Neuronal stem cell (in vitro differentiated cells): ENCODE measurements around the gene PHF24.
A peak's percentile ranks its signal among the peaks of the same experiment; 100 is the strongest.

Experiments used
- DNase-seq: peaks from one replicate; pipeline ENCODE4 v3.0.0-alpha.2; 2013; ENCODE audit warnings: low spot score
- H2AFZ ChIP-seq: one replicate; pipeline ENCODE4 v1.6.1; 2013; ENCODE audit warnings: mild to moderate bottlenecking, low read length, inconsistent platforms
- H2AK5ac ChIP-seq: 2 replicates; pipeline ENCODE4 v1.6.1; 2013; ENCODE audit warnings: low read depth, mild to moderate bottlenecking, inconsistent platforms, low read length, moderate library complexity, mixed read lengths
- H2BK120ac ChIP-seq: 2 replicates; pipeline ENCODE4 v1.6.1; 2013; ENCODE audit warnings: low read depth, mild to moderate bottlenecking, inconsistent platforms, low read length, moderate library complexity, mixed read lengths
- H2BK12ac ChIP-seq: one replicate; pipeline ENCODE4 v1.6.1; 2013; ENCODE audit warnings: low read length, inconsistent platforms
- H2BK15ac ChIP-seq: 2 replicates; pipeline ENCODE4 v1.6.1; 2013; ENCODE audit warnings: mild to moderate bottlenecking, low read length, inconsistent platforms, mixed read lengths
- H2BK5ac ChIP-seq: one replicate; pipeline ENCODE4 v1.6.1; 2013; ENCODE audit warnings: inconsistent platforms, mild to moderate bottlenecking, low read length, moderate library complexity
- H3K14ac ChIP-seq: one replicate; pipeline ENCODE4 v1.6.1; 2013; ENCODE audit warnings: low read length, inconsistent platforms
- H3K18ac ChIP-seq: 2 replicates; pipeline ENCODE4 v1.6.1; 2013; ENCODE audit warnings: low read length, inconsistent platforms
- H3K23ac ChIP-seq: 2 replicates; pipeline ENCODE4 v1.6.1; 2013; ENCODE audit warnings: low read depth, mild to moderate bottlenecking, mixed read lengths, low read length, inconsistent platforms; ENCODE audit not compliant: poor library complexity
- H3K27ac ChIP-seq: replicated peaks from 3 replicates; pipeline ENCODE4 v1.5.1; 2013; ENCODE audit warnings: low read length, inconsistent platforms
- H3K27me3 ChIP-seq, 3 experiments: 2 replicates each; pipeline ENCODE4 v1.6.1; 2013; ENCODE audit warnings: low read length in 3 of 3, mild to moderate bottlenecking in 2 of 3, inconsistent platforms in 1 of 3, low read depth in 1 of 3, mixed read lengths in 1 of 3, moderate library complexity in 1 of 3; ENCODE audit not compliant: control insufficient read depth in 3 of 3, insufficient read depth in 3 of 3
- H3K36me3 ChIP-seq, 2 donors: replicated peaks in 1 of 2; 2 replicates each; pipeline ENCODE4 v1.6.1; 2013; ENCODE audit warnings: low read length in 2 of 2; ENCODE audit not compliant: control insufficient read depth in 2 of 2, insufficient read depth in 2 of 2
- H3K4ac ChIP-seq: 2 replicates; pipeline ENCODE4 v1.6.1; 2013; ENCODE audit warnings: inconsistent platforms, mild to moderate bottlenecking, low read length, moderate library complexity
- H3K4me1 ChIP-seq, 2 donors: 1 replicate in 1 of 2; 2 replicates in 1 of 2; pipeline ENCODE4 v1.6.1; 2013; ENCODE audit warnings: low read length in 2 of 2, low read depth in 1 of 2; ENCODE audit not compliant: control insufficient read depth in 2 of 2, insufficient read depth in 1 of 2
- H3K4me2 ChIP-seq: one replicate; pipeline ENCODE4 v1.6.1; 2013; ENCODE audit warnings: mild to moderate bottlenecking, low read length, inconsistent platforms; ENCODE audit not compliant: insufficient read depth, poor library complexity, severe bottlenecking
- H3K4me3 ChIP-seq, 2 donors: 2 replicates each; pipeline ENCODE4 v1.5.1; 2013; ENCODE audit warnings: low read length in 2 of 2, mild to moderate bottlenecking in 2 of 2, inconsistent platforms in 1 of 2, moderate library complexity in 1 of 2
- H3K79me1 ChIP-seq: one replicate; pipeline ENCODE4 v1.6.1; 2013; ENCODE audit warnings: low read depth, mild to moderate bottlenecking, inconsistent platforms, low read length, moderate library complexity
- H3K9ac ChIP-seq: one replicate; pipeline ENCODE4 v1.6.1; 2013; ENCODE audit warnings: mild to moderate bottlenecking, low read depth, low read length, inconsistent platforms; ENCODE audit not compliant: poor library complexity
- H3K9me3 ChIP-seq, 2 donors: replicated peaks in 1 of 2; 2 replicates each; pipeline versions ENCODE3 to v1.6.1; 2013; ENCODE audit warnings: low read length in 2 of 2, mild to moderate bottlenecking in 2 of 2, inconsistent platforms in 1 of 2, low read depth in 1 of 2, mixed read lengths in 1 of 2, moderate library complexity in 1 of 2; ENCODE audit not compliant: control insufficient read depth in 2 of 2, insufficient read depth in 1 of 2
- H4K8ac ChIP-seq: one replicate; pipeline ENCODE4 v1.6.1; 2013; ENCODE audit warnings: low read depth, mild to moderate bottlenecking, inconsistent platforms, low read length, moderate library complexity
- H4K91ac ChIP-seq: one replicate; pipeline ENCODE4 v1.6.1; 2013; ENCODE audit warnings: low read length, low read depth, mild to moderate bottlenecking, inconsistent platforms; ENCODE audit not compliant: poor library complexity
- WGBS, 2 donors: extraction: QIAGEN DNeasy Blood & Tissue Kit; methylation state at CpG; one replicate each; pipeline ENCODE4 v1.1.7; 2013; ENCODE audit warnings: missing lambda C conversion rate in 2 of 2, mixed read lengths in 1 of 2; ENCODE audit not compliant: insufficient read length in 2 of 2, insufficient replicate concordance in 1 of 2; ENCODE audit errors: extremely low coverage in 2 of 2; 5-methylcytosine and 5-hydroxymethylcytosine counted together

The PHF24 gene

DNA sequence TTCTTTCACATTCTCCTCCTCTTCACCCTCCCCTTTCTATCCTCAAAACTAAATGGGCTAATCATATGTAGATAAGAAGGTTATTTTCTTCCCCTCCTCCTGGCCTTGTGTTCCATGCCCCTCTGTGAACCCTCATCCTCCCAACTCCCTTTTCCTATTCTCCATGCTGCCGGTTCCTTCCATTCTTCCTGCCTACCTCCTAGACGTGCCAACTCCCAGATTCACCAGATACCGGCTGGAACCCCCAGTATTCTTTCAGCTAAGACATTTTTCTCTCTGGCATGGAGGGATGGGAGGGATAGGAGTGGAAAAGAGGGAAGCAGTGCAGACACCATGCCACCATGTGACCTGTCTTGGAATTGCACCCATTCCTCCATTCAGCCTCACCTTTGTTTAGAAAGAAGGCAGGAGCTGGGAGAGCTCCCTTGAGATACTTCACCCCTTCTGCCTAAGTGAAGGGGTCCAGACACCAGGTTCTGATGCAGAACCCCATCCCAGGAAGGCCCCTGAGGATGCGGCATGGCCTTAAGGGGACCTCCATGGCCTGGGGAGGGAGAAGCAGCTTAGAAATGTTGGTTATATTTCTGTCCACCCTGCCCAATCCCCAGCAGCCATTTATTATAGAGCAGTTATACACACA is 36.3 kb downstream of the PHF24 start:
- H4K8ac ChIP-seq, result no peak overlapping the region
- no peak overlapping the region for H2AK5ac ChIP-seq
- no peak overlapping the region for H2BK15ac ChIP-seq
- H3K23ac ChIP-seq, result no peak overlapping the region
- H3K14ac ChIP-seq, result no peak overlapping the region
- no peak overlapping the region for H3K27ac ChIP-seq
- H3K18ac ChIP-seq, result no peak overlapping the region
- no peak overlapping the region for H3K4ac ChIP-seq
- H3K4me3 ChIP-seq, result no peak overlapping the region
- no peaks in the 10 kb centered on the region for H3K79me1 ChIP-seq
- H3K4me2 ChIP-seq, result no peak overlapping the region
- peak overlapping the region; percentile 31 for H2AFZ ChIP-seq
- H2BK120ac ChIP-seq, result no peak overlapping the region
- no peak overlapping the region for H2BK12ac ChIP-seq
- H3K4me1 ChIP-seq, result peaks cover 14 to 25% of the 10 kb centered on the region in 2 donors
- WGBS, 2 donors, result no CpG with 5 or more reads among the region's 4 CpGs
- H4K91ac ChIP-seq, result no peak overlapping the region
- no peak overlapping the region for H3K9ac ChIP-seq
- H3K36me3 ChIP-seq, result peaks cover 34 to 36% of the 10 kb centered on the region in 2 donors
- no peaks in the 10 kb centered on the region for H3K27me3 ChIP-seq
- DNase-seq, result no peak
- no peaks in the 10 kb centered on the region for H3K9me3 ChIP-seq
- H2BK5ac ChIP-seq, result no peak overlapping the region

DNA sequence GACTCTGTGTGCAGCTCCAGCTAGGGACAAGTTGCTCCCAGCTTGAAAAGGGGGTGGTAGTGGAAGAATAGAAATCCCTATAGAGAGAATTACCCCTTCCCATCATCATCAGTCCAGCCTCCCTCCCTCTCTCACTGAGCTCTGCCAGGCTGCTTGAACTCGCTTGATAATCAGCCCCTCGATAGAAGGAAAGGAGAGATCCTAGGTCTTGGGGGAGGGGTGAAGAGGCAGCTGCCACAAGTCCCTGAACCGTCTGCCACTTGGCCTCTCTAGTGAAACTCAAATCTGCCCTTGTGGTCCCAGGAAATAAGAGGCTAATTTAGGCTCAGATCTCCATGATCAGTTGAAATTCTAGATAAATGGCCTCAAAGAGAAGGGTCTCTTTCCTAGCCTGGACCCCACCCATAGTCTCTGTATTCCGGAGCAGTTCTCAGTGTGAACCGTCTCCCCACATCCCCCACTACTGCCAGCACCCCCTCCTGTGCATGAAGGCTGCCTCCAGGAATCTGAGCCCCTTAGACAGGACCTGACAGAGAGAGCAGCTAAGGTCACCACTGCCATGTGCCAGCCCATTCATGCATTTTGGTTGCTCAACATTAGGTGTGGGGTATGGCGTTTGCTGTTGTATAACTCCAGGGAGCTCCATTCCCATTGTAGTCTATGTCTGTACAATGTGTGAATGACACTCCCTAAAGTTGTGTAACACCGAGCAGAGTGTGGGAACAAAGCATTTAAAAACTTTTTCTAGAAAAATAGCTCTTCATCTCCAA is 37.0 kb downstream of the PHF24 start:
- Histone ChIP-seq H2AK5ac (no peak overlapping the region), H3K36me3 (peaks cover 34 to 36% of the 10 kb centered on the region in 2 donors), H2BK12ac (no peak overlapping the region), H2BK5ac (no peak overlapping the region), H4K8ac (no peak overlapping the region), H4K91ac (no peak overlapping the region), H3K14ac (no peak overlapping the region), H3K4ac (no peak overlapping the region), H3K23ac (no peak overlapping the region), H3K9ac (no peak overlapping the region), H2BK120ac (no peak overlapping the region), H3K9me3 (no peaks in the 10 kb centered on the region), H3K18ac (no peak overlapping the region), H3K27me3 (no peaks in the 10 kb centered on the region), H3K79me1 (no peaks in the 10 kb centered on the region), H2BK15ac (no peak overlapping the region), H3K4me2 (no peak overlapping the region), H2AFZ (peak overlapping the region; percentile 31), H3K4me1 (peaks cover 13 to 25% of the 10 kb centered on the region in 2 donors), H3K4me3 (no peak overlapping the region), H3K27ac (no peak overlapping the region)
- DNase-seq, result no peak
- WGBS, 2 donors, result no CpG with 5 or more reads among the region's 7 CpGs

DNA sequence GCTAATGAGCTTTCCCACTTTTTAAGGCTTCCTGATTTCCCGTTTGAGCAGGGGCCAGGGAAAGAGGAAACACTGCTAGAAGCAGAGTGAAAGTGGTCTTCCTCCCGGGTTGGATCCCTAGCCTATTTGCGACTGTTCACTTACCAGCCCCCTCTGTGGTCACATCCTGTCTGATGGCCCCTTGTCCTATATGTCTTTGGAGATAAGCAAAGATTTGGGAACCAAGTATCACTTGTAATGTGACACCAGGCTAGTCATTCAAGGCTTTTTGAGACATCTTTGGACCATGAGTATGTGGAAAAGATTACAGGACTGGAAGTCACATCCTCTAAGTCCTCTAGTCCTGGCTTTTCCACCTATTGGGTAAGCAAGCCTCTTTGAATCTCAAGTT is 37.6 kb downstream of the PHF24 start:
- H3K23ac ChIP-seq, result no peak overlapping the region
- H3K27ac ChIP-seq, result no peak overlapping the region
- no peak overlapping the region for H2AFZ ChIP-seq
- H3K9me3 ChIP-seq, result no peaks in the 10 kb centered on the region
- H4K91ac ChIP-seq, result no peak overlapping the region
- H3K4me2 ChIP-seq, result no peak overlapping the region
- no peak overlapping the region for H2BK5ac ChIP-seq
- WGBS, 2 donors, result no CpG with 5 or more reads among the region's 3 CpGs
- DNase-seq, result no peak
- no peak overlapping the region for H2BK120ac ChIP-seq
- no peak overlapping the region for H2BK12ac ChIP-seq
- no peak overlapping the region for H3K9ac ChIP-seq
- H4K8ac ChIP-seq, result no peak overlapping the region
- H3K18ac ChIP-seq, result no peak overlapping the region
- H3K4me3 ChIP-seq, result no peak overlapping the region
- H2AK5ac ChIP-seq, result no peak overlapping the region
- H3K14ac ChIP-seq, result no peak overlapping the region
- H2BK15ac ChIP-seq, result no peak overlapping the region
- H3K36me3 ChIP-seq, result peaks cover 34 to 36% of the 10 kb centered on the region in 2 donors
- H3K79me1 ChIP-seq, result no peaks in the 10 kb centered on the region
- peaks cover 8 to 23% of the 10 kb centered on the region in 2 donors for H3K4me1 ChIP-seq
- no peak overlapping the region for H3K4ac ChIP-seq
- no peaks in the 10 kb centered on the region for H3K27me3 ChIP-seq

DNA sequence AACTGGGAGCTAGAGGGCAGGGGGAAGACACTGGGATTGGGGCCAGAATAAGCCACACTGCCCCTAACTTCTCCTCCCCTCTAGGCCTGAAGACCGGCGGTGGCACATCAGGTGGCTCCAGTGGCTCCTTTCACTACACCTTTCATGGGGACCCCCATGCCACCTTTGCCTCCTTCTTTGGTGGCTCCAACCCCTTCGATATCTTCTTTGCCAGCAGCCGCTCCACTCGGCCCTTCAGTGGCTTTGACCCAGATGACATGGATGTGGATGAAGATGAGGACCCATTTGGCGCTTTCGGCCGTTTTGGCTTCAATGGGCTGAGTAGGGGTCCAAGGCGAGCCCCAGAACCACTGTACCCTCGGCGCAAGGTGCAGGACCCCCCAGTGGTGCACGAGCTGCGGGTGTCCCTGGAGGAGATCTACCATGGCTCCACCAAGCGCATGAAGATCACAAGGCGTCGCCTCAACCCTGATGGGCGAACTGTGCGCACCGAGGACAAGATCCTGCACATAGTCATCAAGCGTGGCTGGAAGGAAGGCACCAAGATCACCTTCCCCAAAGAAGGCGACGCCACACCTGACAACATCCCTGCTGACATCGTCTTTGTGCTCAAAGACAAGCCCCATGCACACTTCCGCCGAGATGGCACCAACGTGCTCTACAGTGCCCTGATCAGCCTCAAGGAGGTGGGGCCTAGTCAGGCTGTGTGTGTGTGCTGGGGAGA is 38.3 kb downstream of the PHF24 start:
- H3K9ac ChIP-seq, result peak overlapping the region; percentile 26
- no peak for DNase-seq
- no CpG with 5 or more reads among the region's 26 CpGs for WGBS, 2 donors
- no peak overlapping the region for H2AK5ac ChIP-seq
- peaks cover 33 to 34% of the 10 kb centered on the region in 2 donors for H3K36me3 ChIP-seq
- H3K27ac ChIP-seq, result no peak overlapping the region
- no peak overlapping the region for H2BK120ac ChIP-seq
- peaks cover 5 to 16% of the 10 kb centered on the region in 2 donors for H3K4me1 ChIP-seq
- no peak overlapping the region for H4K91ac ChIP-seq
- H4K8ac ChIP-seq, result no peak overlapping the region
- H3K4ac ChIP-seq, result no peak overlapping the region
- no peaks in the 10 kb centered on the region for H3K79me1 ChIP-seq
- no peak overlapping the region for H3K14ac ChIP-seq
- H3K27me3 ChIP-seq, result no peaks in the 10 kb centered on the region
- no peak overlapping the region for H3K4me3 ChIP-seq
- H3K18ac ChIP-seq, result no peak overlapping the region
- H2BK12ac ChIP-seq, result no peak overlapping the region
- no peak overlapping the region for H2BK5ac ChIP-seq
- H2BK15ac ChIP-seq, result no peak overlapping the region
- H3K4me2 ChIP-seq, result no peak overlapping the region
- H3K9me3 ChIP-seq, result no peaks in the 10 kb centered on the region
- H2AFZ ChIP-seq, result no peak overlapping the region
- no peak overlapping the region for H3K23ac ChIP-seq
